ENCODE measurements around the gene SAP30BP.

Gene SAP30BP

GRCh38 chr17:75666959-75667790, at the start of gene SAP30BP, which contains the start of gene RECQL5:
SAP30BP (plus strand) TSS chr17:75667338; CDS start chr17:75667373, 35 bp downstream.
RECQL5 (minus strand) TSS chr17:75667154; CDS start chr17:75666557, 597 bp downstream.
- Mint-ChIP-seq H3K9me3 (no peaks in the 10 kb centered on the region), H3K4me1 (peaks cover 47% of the 10 kb centered on the region), H3K4me3 (peak within 1 kb of the TSS; percentile 41), H3K27me3 (no peaks in the 10 kb centered on the region), H3K27ac (no peak within 1 kb of the TSS), H3K36me3 (peaks cover 29% of the 10 kb centered on the region)
- ATAC-seq, result peak; percentile 90

DNA sequence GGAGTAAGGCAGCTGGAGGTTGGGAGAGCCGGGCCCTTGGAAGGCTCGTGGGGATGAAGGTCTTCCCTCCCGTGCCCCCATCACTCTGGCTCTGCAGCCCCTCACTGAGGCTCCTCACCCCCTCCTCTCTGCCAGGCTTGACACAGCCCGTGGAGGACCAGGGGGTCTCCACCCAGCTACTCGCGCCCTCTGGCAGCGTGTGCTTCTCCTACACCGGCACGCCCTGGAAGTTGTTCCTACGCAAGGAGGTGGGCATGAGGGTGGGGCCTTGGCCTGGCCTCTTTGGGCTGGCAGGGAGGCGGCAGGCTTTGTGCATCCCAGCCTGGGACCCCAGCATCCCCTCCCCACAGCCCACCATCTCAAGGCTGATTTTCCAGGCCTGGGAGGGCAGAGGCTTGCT, 49.5 kb upstream of the SAP30BP start:
- Mint-ChIP-seq H3K4me3 (no peak overlapping the region), H3K9me3 (no peaks in the 10 kb centered on the region), H3K27ac (no peak overlapping the region), H3K36me3 (no peaks in the 10 kb centered on the region), H3K27me3 (no peaks in the 10 kb centered on the region), H3K4me1 (no peaks in the 10 kb centered on the region)
- no peak for ATAC-seq

- Mint-ChIP-seq H3K4me3 (no peak overlapping the region), H3K9me3 (no peaks in the 10 kb centered on the region), H3K27me3 (no peaks in the 10 kb centered on the region), H3K36me3 (no peaks in the 10 kb centered on the region), H3K4me1 (no peaks in the 10 kb centered on the region), H3K27ac (no peak overlapping the region)
- ATAC-seq, result no peak
Measured at GRCh38 chr17:75619506-75620431, 47.4 kb upstream of the SAP30BP start.

GRCh38 chr17:75621489-75621888, 45.6 kb upstream of the SAP30BP start:
- no peak for ATAC-seq
- Mint-ChIP-seq H3K4me1 (no peaks in the 10 kb centered on the region), H3K9me3 (no peaks in the 10 kb centered on the region), H3K27ac (no peak overlapping the region), H3K4me3 (no peak overlapping the region), H3K27me3 (no peaks in the 10 kb centered on the region), H3K36me3 (no peaks in the 10 kb centered on the region)

- ATAC-seq, result no peak
- Mint-ChIP-seq H3K36me3 (no peaks in the 10 kb centered on the region), H3K27ac (no peak overlapping the region), H3K4me3 (no peak overlapping the region), H3K4me1 (no peaks in the 10 kb centered on the region), H3K27me3 (no peaks in the 10 kb centered on the region), H3K9me3 (no peaks in the 10 kb centered on the region)
Measured at GRCh38 chr17:75622076-75622475, 45.1 kb upstream of the SAP30BP start.

- no peaks in the 10 kb centered on the region for H3K9me3 Mint-ChIP-seq
- H3K4me1 Mint-ChIP-seq, result no peaks in the 10 kb centered on the region
- H3K27me3 Mint-ChIP-seq, result no peaks in the 10 kb centered on the region
- no peak overlapping the region for H3K27ac Mint-ChIP-seq
- no peaks in the 10 kb centered on the region for H3K36me3 Mint-ChIP-seq
- no peak overlapping the region for H3K4me3 Mint-ChIP-seq
- no peak for ATAC-seq
Measured at GRCh38 chr17:75622771-75623273, 44.3 kb upstream of the SAP30BP start.

DNA sequence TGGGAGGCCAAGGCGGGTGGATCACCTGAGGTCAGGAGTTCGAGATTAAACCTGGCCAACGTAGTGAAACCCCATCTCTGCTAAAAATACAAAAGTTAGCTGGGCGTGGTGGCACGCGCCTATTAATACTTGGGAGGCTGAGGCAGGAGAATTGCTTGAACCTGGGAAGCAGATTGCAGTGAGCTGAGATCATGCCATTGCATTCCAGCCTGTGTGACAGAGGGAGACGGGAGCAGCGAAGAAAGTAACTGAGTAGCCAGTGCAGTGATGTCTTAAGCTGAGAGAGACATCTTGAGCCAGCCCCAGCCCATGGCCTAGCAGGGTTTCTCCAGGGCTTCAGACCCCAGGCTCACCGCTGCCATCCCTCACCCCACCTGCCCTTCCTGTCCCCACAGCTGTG, 43.8 kb upstream of the SAP30BP start:
- Mint-ChIP-seq H3K4me1 (no peaks in the 10 kb centered on the region), H3K9me3 (no peaks in the 10 kb centered on the region), H3K27ac (no peak overlapping the region), H3K4me3 (no peak overlapping the region), H3K36me3 (no peaks in the 10 kb centered on the region), H3K27me3 (no peaks in the 10 kb centered on the region)
- no peak for ATAC-seq

DNA sequence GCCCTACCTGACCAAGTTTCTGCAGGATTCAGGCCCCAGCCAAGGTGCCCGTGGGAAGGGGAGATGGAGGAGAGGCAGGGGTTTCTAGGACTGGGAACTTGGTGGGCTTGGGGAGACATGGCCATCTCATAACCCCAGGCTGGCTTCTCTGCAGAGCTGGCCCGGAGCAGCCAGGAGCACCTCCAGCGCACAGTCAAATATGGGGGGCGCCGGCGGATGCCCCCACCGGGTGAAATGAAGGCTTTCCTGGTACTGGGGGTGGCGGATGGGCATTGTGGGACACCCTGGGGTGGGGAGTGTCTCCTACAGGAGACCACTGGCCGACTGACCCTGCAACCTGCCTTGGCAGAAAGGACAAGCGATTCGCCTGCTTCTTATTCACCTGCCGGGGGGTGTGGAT, 43.1 kb upstream of the SAP30BP start:
- no peak for ATAC-seq
- Mint-ChIP-seq H3K4me3 (no peak overlapping the region), H3K4me1 (no peaks in the 10 kb centered on the region), H3K27me3 (no peaks in the 10 kb centered on the region), H3K27ac (no peak overlapping the region), H3K36me3 (no peaks in the 10 kb centered on the region), H3K9me3 (no peaks in the 10 kb centered on the region)

- H3K27ac Mint-ChIP-seq, result no peak overlapping the region
- ATAC-seq, result no peak
- H3K27me3 Mint-ChIP-seq, result no peaks in the 10 kb centered on the region
- H3K4me1 Mint-ChIP-seq, result no peaks in the 10 kb centered on the region
- no peak overlapping the region for H3K4me3 Mint-ChIP-seq
- no peaks in the 10 kb centered on the region for H3K9me3 Mint-ChIP-seq
- H3K36me3 Mint-ChIP-seq, result no peaks in the 10 kb centered on the region
Measured at GRCh38 chr17:75624714-75625345, 42.3 kb upstream of the SAP30BP start.

DNA sequence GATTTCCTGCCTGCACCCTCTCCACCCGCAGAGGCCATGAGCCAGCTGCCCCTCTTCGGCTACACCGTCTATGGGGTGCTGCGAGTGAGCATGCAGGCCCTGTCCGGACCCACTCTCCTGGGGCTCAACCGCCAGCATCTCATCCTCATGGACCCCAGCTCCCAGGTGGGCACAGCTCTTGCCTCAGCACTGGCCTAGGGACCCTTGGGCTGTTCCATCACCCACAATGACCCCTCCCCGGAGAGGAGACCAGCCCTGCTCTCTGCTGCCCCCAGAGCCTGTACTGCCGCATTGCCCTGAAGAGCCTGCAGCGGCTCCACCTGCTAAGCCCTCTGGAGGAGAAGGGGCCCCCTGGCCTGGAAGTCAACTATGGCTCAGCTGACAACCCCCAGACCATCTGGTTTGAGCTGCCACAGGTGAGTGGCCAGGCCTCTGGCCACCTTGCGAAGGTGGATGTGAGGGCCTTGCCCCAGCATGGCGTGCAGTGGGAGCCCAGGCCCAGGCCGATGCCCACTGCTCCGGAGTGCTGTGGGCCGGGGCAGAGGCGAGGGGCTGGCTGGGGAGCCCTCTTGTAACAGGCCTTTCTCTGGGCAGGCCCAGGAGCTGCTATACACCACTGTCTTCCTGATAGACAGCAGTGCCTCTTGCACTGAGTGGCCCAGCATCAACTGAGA, 41.2 kb upstream of the SAP30BP start:
- peak; percentile 53 for ATAC-seq
- H3K4me1 Mint-ChIP-seq, result no peaks in the 10 kb centered on the region
- H3K9me3 Mint-ChIP-seq, result no peaks in the 10 kb centered on the region
- no peaks in the 10 kb centered on the region for H3K27me3 Mint-ChIP-seq
- no peaks in the 10 kb centered on the region for H3K36me3 Mint-ChIP-seq
- H3K27ac Mint-ChIP-seq, result no peak overlapping the region
- no peak overlapping the region for H3K4me3 Mint-ChIP-seq

- Mint-ChIP-seq H3K27ac (no peak overlapping the region), H3K36me3 (no peaks in the 10 kb centered on the region), H3K4me1 (no peaks in the 10 kb centered on the region), H3K9me3 (no peaks in the 10 kb centered on the region), H3K4me3 (no peak overlapping the region), H3K27me3 (no peaks in the 10 kb centered on the region)
- no peak for ATAC-seq
Measured at GRCh38 chr17:75626496-75627038, 40.6 kb upstream of the SAP30BP start.

- Mint-ChIP-seq H3K4me1 (no peaks in the 10 kb centered on the region), H3K4me3 (no peak overlapping the region), H3K36me3 (no peaks in the 10 kb centered on the region), H3K27ac (no peak overlapping the region), H3K27me3 (no peaks in the 10 kb centered on the region), H3K9me3 (no peaks in the 10 kb centered on the region)
- ATAC-seq, result no peak
Measured at GRCh38 chr17:75627094-75627493, 40.0 kb upstream of the SAP30BP start.

DNA sequence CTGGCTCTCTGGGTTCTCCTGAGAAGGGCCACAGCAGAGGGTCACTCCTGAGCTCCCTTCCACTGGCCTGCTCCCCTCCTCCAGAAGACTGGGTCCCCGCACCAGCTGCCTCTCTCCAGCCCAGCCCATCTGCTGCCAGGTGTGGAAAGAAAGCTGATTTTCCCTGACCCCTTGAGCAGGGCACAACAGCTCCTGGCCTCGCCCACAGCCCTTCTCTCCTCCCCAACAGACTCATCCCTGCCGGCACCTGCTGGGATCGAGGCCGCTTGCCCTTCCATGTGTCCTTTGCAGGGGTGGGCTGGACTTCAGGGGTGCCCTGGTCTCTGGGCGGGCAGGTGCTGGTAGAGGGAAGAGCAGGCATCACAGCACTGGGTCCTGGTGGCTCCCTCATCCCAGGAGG, 38.7 kb upstream of the SAP30BP start:
- no peak overlapping the region for H3K4me3 Mint-ChIP-seq
- no peaks in the 10 kb centered on the region for H3K36me3 Mint-ChIP-seq
- H3K4me1 Mint-ChIP-seq, result peaks cover 7% of the 10 kb centered on the region
- H3K9me3 Mint-ChIP-seq, result no peaks in the 10 kb centered on the region
- ATAC-seq, result no peak
- no peak overlapping the region for H3K27ac Mint-ChIP-seq
- H3K27me3 Mint-ChIP-seq, result no peaks in the 10 kb centered on the region

DNA sequence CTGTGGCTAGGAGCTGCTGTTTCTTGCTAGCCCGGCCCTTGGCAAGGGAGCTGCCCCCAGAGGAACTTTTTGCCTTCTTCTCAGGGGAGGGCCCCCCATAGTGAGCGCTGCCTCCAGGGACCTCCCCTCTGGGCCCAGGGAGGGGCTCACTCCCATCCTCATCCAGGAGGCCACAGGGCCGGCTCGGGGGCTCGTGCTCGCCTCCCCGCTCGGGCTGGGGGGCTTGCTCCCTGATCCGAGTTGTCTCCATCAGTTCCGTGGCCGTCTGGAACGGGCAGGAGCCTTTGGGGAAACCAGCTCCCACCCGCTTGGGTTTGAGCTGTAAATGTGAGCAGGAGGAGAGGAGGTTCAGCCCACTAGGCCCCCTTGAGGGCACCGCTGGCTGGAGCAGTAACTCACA, 38.0 kb upstream of the SAP30BP start:
- ATAC-seq, result no peak
- no peaks in the 10 kb centered on the region for H3K27me3 Mint-ChIP-seq
- H3K9me3 Mint-ChIP-seq, result no peaks in the 10 kb centered on the region
- H3K27ac Mint-ChIP-seq, result no peak overlapping the region
- no peak overlapping the region for H3K4me3 Mint-ChIP-seq
- H3K4me1 Mint-ChIP-seq, result peaks cover 14% of the 10 kb centered on the region
- no peaks in the 10 kb centered on the region for H3K36me3 Mint-ChIP-seq

Data from stimulated activated memory B cell treated with anti-CD40 and anti-IgM and Interleukin-4, amounts not matched to agents 10 μg/mL and 1 μg/mL and 100 μg/mL, for 72 hours (primary cell).